Neural cell (in vitro differentiated cells): Measurements from ENCODE around the gene SRGAP3. TPM values are rescaled to one million over a fixed set of nuclear protein-coding genes. Genes with fewer than 3 reads are reported as not detected.

ENCODE experiments used
- H2AFZ ChIP-seq: fragments of 200-600, 300-800 bp; sonication (generic), shearing (Covaris generic); 2 replicates; pipeline ENCODE4 v1.6.0; 2014; ENCODE audit warnings: low read depth, mild to moderate bottlenecking, antibody characterized with exemption, low read length, moderate library complexity
- H3F3A ChIP-seq: fragments of 200-600 bp; shearing (Covaris generic); 2 replicates; pipeline ENCODE4 v1.6.1; 2016; ENCODE audit warnings: mild to moderate bottlenecking, moderate library complexity, mixed read lengths, antibody characterized with exemption, low read length; ENCODE audit not compliant: insufficient read depth, poor library complexity, severe bottlenecking
- H3K27ac ChIP-seq: fragments of 200-600, 300-800 bp; sonication (generic), shearing (Covaris generic); 2 replicates; pipeline ENCODE4 v1.5.1; 2014; ENCODE audit warnings: mild to moderate bottlenecking, low read length, moderate library complexity
- H3K27me3 ChIP-seq: fragments of 300-800, 200-600 bp; sonication (generic), shearing (Covaris generic); 2 replicates; pipeline ENCODE4 v1.6.0; 2014; ENCODE audit warnings: mild to moderate bottlenecking, low read depth, low read length, moderate library complexity; ENCODE audit not compliant: insufficient read depth
- H3K36me3 ChIP-seq: fragments of 300-800, 200-600 bp; sonication (generic), shearing (Covaris generic); 2 replicates; pipeline ENCODE4 v1.5.1; 2014; ENCODE audit warnings: mild to moderate bottlenecking, antibody characterized with exemption, low read length, moderate library complexity; ENCODE audit not compliant: insufficient read depth
- H3K4me2 ChIP-seq: fragments of 300-800, 200-600 bp; sonication (generic), shearing (Covaris generic); 2 replicates; pipeline ENCODE4 v1.6.0; 2014; ENCODE audit warnings: mild to moderate bottlenecking, low read length
- H3K4me3 ChIP-seq: fragments of 300-800, 200-600 bp; sonication (generic), shearing (Covaris generic); 2 replicates; pipeline ENCODE4 v1.5.1; 2014; ENCODE audit warnings: mild to moderate bottlenecking, low read length, moderate library complexity
- H3K79me2 ChIP-seq: fragments of 200-600 bp; shearing (Covaris generic); replicated peaks from 2 replicates; pipeline ENCODE4 v1.6.0; 2014; ENCODE audit warnings: mild to moderate bottlenecking, low read length, moderate library complexity; ENCODE audit not compliant: insufficient read depth
- H3K9ac ChIP-seq: fragments of 300-800, 200-600 bp; sonication (generic), shearing (Covaris generic); 2 replicates; pipeline ENCODE4 v1.6.1; 2016; ENCODE audit warnings: mild to moderate bottlenecking, low read length, mixed read lengths
- H3K9me2 ChIP-seq: fragments of 200-600 bp; shearing (Covaris generic); 2 replicates; pipeline ENCODE4 v1.6.1; 2016; ENCODE audit warnings: mild to moderate bottlenecking, low read length, mixed read lengths; ENCODE audit not compliant: insufficient read depth
- H3K9me3 ChIP-seq: fragments of 200-600, 300-800 bp; sonication (generic), shearing (Covaris generic); 2 replicates; pipeline ENCODE4 v1.6.1; 2016; ENCODE audit warnings: mild to moderate bottlenecking, mixed run types, low read length, moderate library complexity, mixed read lengths
- H4K20me1 ChIP-seq: fragments of 200-600 bp; shearing (Covaris generic); 2 replicates; pipeline ENCODE4 v1.6.1; 2016; ENCODE audit warnings: mild to moderate bottlenecking, mixed run types; ENCODE audit not compliant: insufficient read depth
- EP300 ChIP-seq: fragments of 450-650 bp; conservative IDR thresholded peaks from 2 replicates; pipeline ENCODE4 v1.6.1; 2014; ENCODE audit warnings: antibody characterized with exemption, mild to moderate bottlenecking, moderate library complexity; ENCODE audit not compliant: poor library complexity, severe bottlenecking
- EZH2 ChIP-seq: fragments of 200-600, 300-800 bp; shearing (Covaris generic), sonication (generic); IDR thresholded peaks from 2 replicates; pipeline ENCODE4 v1.6.1; 2014; ENCODE audit warnings: antibody characterized with exemption, low read length, borderline replicate concordance, mild to moderate bottlenecking; ENCODE audit not compliant: insufficient read depth, poor library complexity, severe bottlenecking
- MXI1 ChIP-seq: fragments of 450-650 bp; conservative IDR thresholded peaks from 2 replicates; pipeline ENCODE4 v1.6.1; 2014; ENCODE audit warnings: antibody characterized with exemption, mild to moderate bottlenecking; ENCODE audit not compliant: poor library complexity, severe bottlenecking
- POLR2AphosphoS5 ChIP-seq: IDR thresholded peaks from 2 replicates; pipeline ENCODE4 v1.6.1; 2012
- RAD21 ChIP-seq: fragments of 450-650 bp; conservative IDR thresholded peaks from 2 replicates; pipeline ENCODE4 v1.6.1; 2014; ENCODE audit warnings: antibody characterized with exemption, mild to moderate bottlenecking, moderate library complexity
- SMC3 ChIP-seq: fragments of 450-650 bp; conservative IDR thresholded peaks from 2 replicates; pipeline ENCODE4 v1.6.1; 2014; ENCODE audit warnings: antibody characterized with exemption, mild to moderate bottlenecking, moderate library complexity; ENCODE audit not compliant: poor library complexity
- TAF1 ChIP-seq: IDR thresholded peaks from 2 replicates; pipeline ENCODE4 v1.6.1; 2012; ENCODE audit warnings: low read depth
- polyA plus RNA-seq: library from polyadenylated mRNA; depleted of rRNA; stranded (reverse); fragments of >200 nt; gene quantifications from 2 replicates; pipeline ENCODE4 v1.2.3, GENCODE V29; 2014
- TF ChIP-seq, protein P1 (sequence below): IDR thresholded peaks from 2 replicates; pipeline ENCODE4 v1.6.1; 2012; ENCODE audit warnings: borderline replicate concordance
- TF ChIP-seq, protein P2 (sequence below): fragments of 450-650 bp; IDR thresholded peaks from 2 replicates; pipeline ENCODE4 v1.5.1; 2014; ENCODE audit warnings: antibody characterized with exemption, mild to moderate bottlenecking, moderate library complexity; ENCODE audit not compliant: poor library complexity, severe bottlenecking

The SRGAP3 gene
- polyA plus RNA-seq, 1 donor from 2014 or later = 31.5 TPM

DNA sequence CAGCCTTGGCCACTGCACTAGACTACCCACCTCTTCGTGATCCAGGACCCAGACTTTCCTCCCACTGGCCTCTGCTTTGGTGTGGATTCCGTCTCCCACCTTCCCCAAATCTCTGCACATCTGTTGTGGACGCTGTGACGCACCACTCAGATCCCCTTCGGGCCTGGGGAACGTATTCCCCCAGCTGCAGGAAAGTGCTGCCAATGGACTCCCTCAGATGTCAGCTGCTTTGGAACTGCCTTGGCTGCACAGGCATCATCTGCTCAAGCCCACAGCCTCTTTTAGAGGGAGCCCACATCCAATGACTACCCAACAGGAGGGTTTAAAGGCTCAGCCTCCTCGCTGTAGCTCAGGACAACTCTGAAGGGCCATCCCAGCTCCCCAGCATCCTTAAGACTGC lies 152.0 kb downstream of the SRGAP3 start:
- Histone ChIP-seq H3F3A (no peaks in the 10 kb centered on the region), H3K27ac (no peak overlapping the region), H3K79me2 (no peaks in the 10 kb centered on the region), H3K4me2 (no peak overlapping the region), H3K36me3 (no peaks in the 10 kb centered on the region), H3K4me3 (no peak overlapping the region), H4K20me1 (no peaks in the 10 kb centered on the region), H3K9me2 (no peaks in the 10 kb centered on the region), H2AFZ (no peak overlapping the region), H3K9ac (no peak overlapping the region), H3K27me3 (no peaks in the 10 kb centered on the region), H3K9me3 (no peaks in the 10 kb centered on the region)
- TF ChIP-seq MXI1 = no peak
- no peak for TF ChIP-seq SMC3
- TF ChIP-seq, protein P1, sequence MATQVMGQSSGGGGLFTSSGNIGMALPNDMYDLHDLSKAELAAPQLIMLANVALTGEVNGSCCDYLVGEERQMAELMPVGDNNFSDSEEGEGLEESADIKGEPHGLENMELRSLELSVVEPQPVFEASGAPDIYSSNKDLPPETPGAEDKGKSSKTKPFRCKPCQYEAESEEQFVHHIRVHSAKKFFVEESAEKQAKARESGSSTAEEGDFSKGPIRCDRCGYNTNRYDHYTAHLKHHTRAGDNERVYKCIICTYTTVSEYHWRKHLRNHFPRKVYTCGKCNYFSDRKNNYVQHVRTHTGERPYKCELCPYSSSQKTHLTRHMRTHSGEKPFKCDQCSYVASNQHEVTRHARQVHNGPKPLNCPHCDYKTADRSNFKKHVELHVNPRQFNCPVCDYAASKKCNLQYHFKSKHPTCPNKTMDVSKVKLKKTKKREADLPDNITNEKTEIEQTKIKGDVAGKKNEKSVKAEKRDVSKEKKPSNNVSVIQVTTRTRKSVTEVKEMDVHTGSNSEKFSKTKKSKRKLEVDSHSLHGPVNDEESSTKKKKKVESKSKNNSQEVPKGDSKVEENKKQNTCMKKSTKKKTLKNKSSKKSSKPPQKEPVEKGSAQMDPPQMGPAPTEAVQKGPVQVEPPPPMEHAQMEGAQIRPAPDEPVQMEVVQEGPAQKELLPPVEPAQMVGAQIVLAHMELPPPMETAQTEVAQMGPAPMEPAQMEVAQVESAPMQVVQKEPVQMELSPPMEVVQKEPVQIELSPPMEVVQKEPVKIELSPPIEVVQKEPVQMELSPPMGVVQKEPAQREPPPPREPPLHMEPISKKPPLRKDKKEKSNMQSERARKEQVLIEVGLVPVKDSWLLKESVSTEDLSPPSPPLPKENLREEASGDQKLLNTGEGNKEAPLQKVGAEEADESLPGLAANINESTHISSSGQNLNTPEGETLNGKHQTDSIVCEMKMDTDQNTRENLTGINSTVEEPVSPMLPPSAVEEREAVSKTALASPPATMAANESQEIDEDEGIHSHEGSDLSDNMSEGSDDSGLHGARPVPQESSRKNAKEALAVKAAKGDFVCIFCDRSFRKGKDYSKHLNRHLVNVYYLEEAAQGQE = no peak
- TF ChIP-seq TAF1 = no peak
- TF ChIP-seq, protein P2, sequence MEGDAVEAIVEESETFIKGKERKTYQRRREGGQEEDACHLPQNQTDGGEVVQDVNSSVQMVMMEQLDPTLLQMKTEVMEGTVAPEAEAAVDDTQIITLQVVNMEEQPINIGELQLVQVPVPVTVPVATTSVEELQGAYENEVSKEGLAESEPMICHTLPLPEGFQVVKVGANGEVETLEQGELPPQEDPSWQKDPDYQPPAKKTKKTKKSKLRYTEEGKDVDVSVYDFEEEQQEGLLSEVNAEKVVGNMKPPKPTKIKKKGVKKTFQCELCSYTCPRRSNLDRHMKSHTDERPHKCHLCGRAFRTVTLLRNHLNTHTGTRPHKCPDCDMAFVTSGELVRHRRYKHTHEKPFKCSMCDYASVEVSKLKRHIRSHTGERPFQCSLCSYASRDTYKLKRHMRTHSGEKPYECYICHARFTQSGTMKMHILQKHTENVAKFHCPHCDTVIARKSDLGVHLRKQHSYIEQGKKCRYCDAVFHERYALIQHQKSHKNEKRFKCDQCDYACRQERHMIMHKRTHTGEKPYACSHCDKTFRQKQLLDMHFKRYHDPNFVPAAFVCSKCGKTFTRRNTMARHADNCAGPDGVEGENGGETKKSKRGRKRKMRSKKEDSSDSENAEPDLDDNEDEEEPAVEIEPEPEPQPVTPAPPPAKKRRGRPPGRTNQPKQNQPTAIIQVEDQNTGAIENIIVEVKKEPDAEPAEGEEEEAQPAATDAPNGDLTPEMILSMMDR = no peak
- TF ChIP-seq EZH2 = no peak
- TF ChIP-seq RAD21 = no peak
- no peak for TF ChIP-seq POLR2AphosphoS5
- no peak for TF ChIP-seq EP300

DNA sequence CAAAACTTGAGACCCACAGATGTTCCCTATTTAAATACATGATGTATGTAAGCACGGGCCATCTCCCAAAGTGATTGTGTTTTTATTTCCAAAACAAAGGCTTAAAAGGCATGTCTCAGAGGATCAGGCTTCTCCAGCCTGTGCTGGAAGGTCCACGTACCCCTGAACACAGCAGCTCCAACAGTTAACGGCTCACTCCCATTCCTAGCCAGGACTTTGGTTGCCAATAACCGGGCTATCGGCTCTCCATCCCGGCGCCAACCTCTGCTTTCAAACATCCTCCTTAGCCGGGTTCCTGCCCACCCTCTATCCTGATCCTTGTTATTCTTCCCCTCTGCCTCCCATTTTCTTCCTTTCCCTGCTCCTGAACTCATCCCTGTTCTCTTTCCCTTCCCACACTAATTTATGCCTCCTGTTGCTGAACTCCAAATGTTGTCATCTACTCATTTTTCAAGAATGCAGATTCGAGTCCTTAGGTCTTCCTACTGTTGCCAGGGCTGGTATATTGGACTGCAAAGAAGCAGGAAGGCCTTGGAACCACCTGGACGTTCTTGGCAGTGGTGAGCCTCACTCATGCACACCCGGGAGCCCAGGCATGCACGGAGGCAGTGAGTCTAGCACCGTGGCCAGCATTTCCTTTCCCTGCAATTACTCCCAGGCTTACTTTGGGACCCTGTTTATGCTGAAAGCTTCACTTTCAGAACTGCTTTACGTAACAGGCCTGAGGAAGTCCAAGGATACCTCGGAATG lies 157.8 kb downstream of the SRGAP3 start:
- no peak overlapping the region for H3K4me2 ChIP-seq
- H2AFZ ChIP-seq = no peak overlapping the region
- no peak overlapping the region for H3K9ac ChIP-seq
- H4K20me1 ChIP-seq = no peaks in the 10 kb centered on the region
- H3K4me3 ChIP-seq = no peak overlapping the region
- no peak overlapping the region for H3K27ac ChIP-seq
- H3K36me3 ChIP-seq = no peaks in the 10 kb centered on the region
- no peaks in the 10 kb centered on the region for H3K9me2 ChIP-seq
- H3K79me2 ChIP-seq = no peaks in the 10 kb centered on the region
- H3F3A ChIP-seq = no peaks in the 10 kb centered on the region
- H3K9me3 ChIP-seq = no peaks in the 10 kb centered on the region
- H3K27me3 ChIP-seq = no peaks in the 10 kb centered on the region
- TF ChIP-seq POLR2AphosphoS5 (no peak), EZH2 (no peak), SMC3 (no peak), RAD21 (no peak), EP300 (no peak), TAF1 (no peak), MXI1 (no peak)
- TF ChIP-seq, protein P1 = no peak
- TF ChIP-seq, protein P2 = no peak
